Keratinocyte (primary cell): Measurements from ENCODE around the gene CFAP20DC. TPM values are rescaled to one million over a fixed set of nuclear protein-coding genes. Genes with fewer than 3 reads are reported as not detected.

Experiments used
- DNase-seq: peaks from one replicate; pipeline ENCODE4 v3.0.0-alpha.2; 2011; ENCODE audit warnings: low read depth, missing footprints, low spot score
- FAIRE-seq: peaks from 2 replicates; lab custom pipeline; 2011; peaks lifted over from hg19 to GRCh38; lab: Jason Lieb, UNC
- H2AFZ ChIP-seq: 2 replicates; pipeline ENCODE4 v1.6.0; 2012; ENCODE audit warnings: low read length, control low read depth, inconsistent platforms; ENCODE audit not compliant: control insufficient read depth
- H3K27ac ChIP-seq: 2 replicates; pipeline ENCODE4 v1.5.1; 2011; ENCODE audit warnings: low read length; ENCODE audit not compliant: control insufficient read depth, insufficient read depth
- H3K27me3 ChIP-seq: 3 replicates; pipeline ENCODE4 v1.6.0; 2011; ENCODE audit warnings: low read length; ENCODE audit not compliant: control insufficient read depth, insufficient read depth; ENCODE audit errors: extremely low read depth
- H3K36me3 ChIP-seq, 2 experiments: 2 replicates in 1 of 2; 3 replicates in 1 of 2; pipeline ENCODE4 v1.5.1; 2011; ENCODE audit warnings: low read length in 2 of 2, mild to moderate bottlenecking in 1 of 2; ENCODE audit not compliant: control insufficient read depth in 2 of 2, insufficient read depth in 2 of 2; ENCODE audit errors: extremely low read depth in 1 of 2
- H3K4me1 ChIP-seq: 3 replicates; pipeline ENCODE4 v1.5.1; 2011; ENCODE audit warnings: low read length; ENCODE audit not compliant: control insufficient read depth, insufficient read depth; ENCODE audit errors: extremely low read depth
- H3K4me2 ChIP-seq: 3 replicates; pipeline ENCODE4 v1.6.0; 2011; ENCODE audit warnings: low read depth, low read length; ENCODE audit not compliant: control insufficient read depth, insufficient read depth; ENCODE audit errors: extremely low read depth
- H3K4me3 ChIP-seq, 3 experiments: fragments of 200-600 bp in 1 of 3; sonication (generic) in 1 of 3; 2 replicates in 2 of 3; 3 replicates in 1 of 3; pipeline ENCODE4 v1.5.1; 2011 to 2016; ENCODE audit warnings: low read length in 3 of 3, mild to moderate bottlenecking in 3 of 3, control low read depth in 2 of 3, inconsistent platforms in 1 of 3, low read depth in 1 of 3, mixed read lengths in 1 of 3, mixed run types in 1 of 3, moderate library complexity in 1 of 3; ENCODE audit not compliant: control insufficient read depth in 2 of 3, insufficient read depth in 2 of 3; ENCODE audit errors: extremely low read depth in 1 of 3
- H3K79me2 ChIP-seq: 2 replicates; pipeline ENCODE4 v1.6.0; 2012; ENCODE audit warnings: low read length; ENCODE audit not compliant: control insufficient read depth, insufficient read depth
- H3K9ac ChIP-seq: 3 replicates; pipeline ENCODE4 v1.6.0; 2011; ENCODE audit warnings: low read length; ENCODE audit not compliant: control insufficient read depth, insufficient read depth; ENCODE audit errors: extremely low read depth
- H3K9me1 ChIP-seq: 3 replicates; pipeline ENCODE4 v1.6.0; 2011; ENCODE audit warnings: low read length; ENCODE audit not compliant: control insufficient read depth, insufficient read depth; ENCODE audit errors: extremely low read depth
- H3K9me3 ChIP-seq: 2 replicates; pipeline ENCODE4 v1.5.1; 2012; ENCODE audit warnings: low read depth, low read length; ENCODE audit not compliant: control insufficient read depth
- H4K20me1 ChIP-seq: 3 replicates; pipeline ENCODE4 v1.6.0; 2011; ENCODE audit warnings: low read length; ENCODE audit not compliant: control insufficient read depth, insufficient read depth; ENCODE audit errors: extremely low read depth
- EZH2 ChIP-seq: IDR thresholded peaks from one replicate; pipeline ENCODE4 v1.6.1; 2012; ENCODE audit warnings: inconsistent platforms, mild to moderate bottlenecking, low read length, moderate library complexity
- dilution Hi-C: fragments of 300-500 bp; cut with MboI; formaldehyde crosslinking; loops from one replicate; pipeline ENCODE4 v1.7.0; 2020; ENCODE audit warnings: low sequenced_read_pairs; ENCODE audit not compliant: extremely low pct_ligation_motif_present
- polyA plus RNA-seq, 5 experiments: library from polyadenylated mRNA; depleted of rRNA in 3 of 5; stranded (reverse) in 3 of 5; stranded (forward) in 1 of 5; unstranded in 1 of 5; fragments of >200 nt; gene quantifications; 1 replicate in 1 of 5; 2 replicates in 3 of 5; 3 replicates in 1 of 5; pipeline versions ENCODE4 v1.2.1 to v1.2.3, GENCODE V29; 2011 to 2012; ENCODE audit warnings: missing spikeins in 2 of 5, low read depth in 1 of 5, low replicate concordance in 1 of 5
- TF ChIP-seq, protein P1 (sequence below), 3 experiments: IDR thresholded peaks in 1 of 3; conservative IDR thresholded peaks in 1 of 3; optimal IDR thresholded peaks in 1 of 3; 2 replicates in 2 of 3; 3 replicates in 1 of 3; pipeline versions ENCODE3 to v1.5.1; 2011; ENCODE audit warnings: low read length in 3 of 3, mild to moderate bottlenecking in 3 of 3, moderate library complexity in 2 of 3, control low read depth in 1 of 3, inconsistent platforms in 1 of 3; ENCODE audit not compliant: insufficient read depth in 2 of 3; ENCODE audit errors: extremely low read depth in 1 of 3

The CFAP20DC gene
- polyA plus RNA-seq, 1 donor (not counting 4 experiments of a cell fraction or from before 2014, with no cell fraction given), result 6.3 TPM

DNA sequence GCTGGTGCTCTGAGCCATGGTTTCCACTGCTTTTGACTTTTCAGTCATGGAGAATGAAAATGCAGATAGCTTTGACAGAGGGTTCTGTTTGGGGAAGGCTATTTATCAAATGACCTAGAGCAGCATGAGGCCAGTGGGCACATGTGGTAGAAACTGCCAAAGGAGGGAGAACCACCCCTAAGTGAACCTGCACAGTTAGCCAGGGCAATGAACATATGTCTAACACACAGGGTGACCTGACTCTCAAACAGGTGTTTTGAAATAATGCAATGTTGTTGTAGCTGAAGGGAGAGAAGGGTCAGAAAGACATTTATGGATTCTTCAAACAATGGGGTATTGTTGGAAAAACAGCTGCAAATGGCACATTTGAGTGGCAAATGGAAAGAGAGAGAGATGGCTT lies 208.9 kb downstream of the CFAP20DC start:
- Histone ChIP-seq H3K9ac (no peak overlapping the region), H3K4me3 (no peak overlapping the region), H3K4me2 (no peak overlapping the region), H3K4me1 (no peaks in the 10 kb centered on the region), H3K9me3 (no peaks in the 10 kb centered on the region), H2AFZ (no peak overlapping the region), H3K27ac (no peak overlapping the region), H3K36me3 (no peaks in the 10 kb centered on the region), H3K27me3 (no peaks in the 10 kb centered on the region), H3K9me1 (no peaks in the 10 kb centered on the region), H3K79me2 (no peaks in the 10 kb centered on the region), H4K20me1 (no peaks in the 10 kb centered on the region)
- DNase-seq (no peak), FAIRE-seq (no peak)
- TF ChIP-seq, protein P1, sequence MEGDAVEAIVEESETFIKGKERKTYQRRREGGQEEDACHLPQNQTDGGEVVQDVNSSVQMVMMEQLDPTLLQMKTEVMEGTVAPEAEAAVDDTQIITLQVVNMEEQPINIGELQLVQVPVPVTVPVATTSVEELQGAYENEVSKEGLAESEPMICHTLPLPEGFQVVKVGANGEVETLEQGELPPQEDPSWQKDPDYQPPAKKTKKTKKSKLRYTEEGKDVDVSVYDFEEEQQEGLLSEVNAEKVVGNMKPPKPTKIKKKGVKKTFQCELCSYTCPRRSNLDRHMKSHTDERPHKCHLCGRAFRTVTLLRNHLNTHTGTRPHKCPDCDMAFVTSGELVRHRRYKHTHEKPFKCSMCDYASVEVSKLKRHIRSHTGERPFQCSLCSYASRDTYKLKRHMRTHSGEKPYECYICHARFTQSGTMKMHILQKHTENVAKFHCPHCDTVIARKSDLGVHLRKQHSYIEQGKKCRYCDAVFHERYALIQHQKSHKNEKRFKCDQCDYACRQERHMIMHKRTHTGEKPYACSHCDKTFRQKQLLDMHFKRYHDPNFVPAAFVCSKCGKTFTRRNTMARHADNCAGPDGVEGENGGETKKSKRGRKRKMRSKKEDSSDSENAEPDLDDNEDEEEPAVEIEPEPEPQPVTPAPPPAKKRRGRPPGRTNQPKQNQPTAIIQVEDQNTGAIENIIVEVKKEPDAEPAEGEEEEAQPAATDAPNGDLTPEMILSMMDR (optimal IDR thresholded peaks at IDR 0.05 in 1 of 3, IDR thresholded peaks at IDR 0.05 in 1 of 3, conservative IDR thresholded peaks at IDR 0.05 in 1 of 3; ENCODE audit: extremely low read depth in 1 of 3, insufficient read depth in 2 of 3, low read length in 3 of 3), result no peak
- TF ChIP-seq EZH2, result no peak
- dilution Hi-C loops, result no loop called here

DNA sequence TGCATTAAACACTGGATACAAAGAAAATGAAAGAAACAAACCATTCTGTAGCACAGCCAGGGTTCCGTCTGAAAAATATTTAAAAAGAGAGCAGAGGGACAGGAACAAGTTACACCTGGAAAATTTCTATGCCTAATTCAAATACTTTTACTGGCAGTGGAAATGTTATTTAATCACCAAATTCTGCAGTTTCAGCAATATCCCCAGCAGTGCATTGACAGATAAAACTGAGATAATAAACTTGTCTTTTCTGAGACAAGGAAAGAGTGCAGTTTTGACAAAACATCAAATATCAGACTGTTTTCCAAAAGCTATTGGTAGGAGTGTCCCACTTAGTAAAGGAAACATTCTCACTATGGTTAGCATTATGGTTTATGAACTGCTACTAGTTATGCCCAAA lies 209.9 kb downstream of the CFAP20DC start:
- Histone ChIP-seq H3K9me3 (no peaks in the 10 kb centered on the region), H2AFZ (no peak overlapping the region), H3K79me2 (no peaks in the 10 kb centered on the region), H3K9ac (no peak overlapping the region), H3K4me3 (no peak overlapping the region), H3K27ac (no peak overlapping the region), H3K4me1 (peaks cover 5% of the 10 kb centered on the region), H3K27me3 (no peaks in the 10 kb centered on the region), H4K20me1 (no peaks in the 10 kb centered on the region), H3K4me2 (no peak overlapping the region), H3K9me1 (no peaks in the 10 kb centered on the region), H3K36me3 (no peaks in the 10 kb centered on the region)
- FAIRE-seq, result no peak
- TF ChIP-seq, protein P1 (optimal IDR thresholded peaks at IDR 0.05 in 1 of 3, IDR thresholded peaks at IDR 0.05 in 1 of 3, conservative IDR thresholded peaks at IDR 0.05 in 1 of 3; ENCODE audit: extremely low read depth in 1 of 3, insufficient read depth in 2 of 3, low read length in 3 of 3), result no peak
- no peak for TF ChIP-seq EZH2
- dilution Hi-C loops, result no loop called here
- no peak for DNase-seq
